WI38 (cell line): Measurements from ENCODE around the gene RAI14.

Source experiments
- H3K4me3 ChIP-seq: 2 replicates; pipeline ENCODE4 v1.5.1; 2011; ENCODE audit warnings: low read depth, mild to moderate bottlenecking, control low read depth, low read length
- CTCF ChIP-seq: IDR thresholded peaks from 2 replicates; pipeline ENCODE4 v1.5.1; 2012; ENCODE audit warnings: low read depth, mild to moderate bottlenecking, control low read depth, low read length

Gene RAI14

GRCh38 chr5:34648039-34648839 lies 7.9 kb upstream of the RAI14 start:
- no peak for TF ChIP-seq CTCF
- no peak overlapping the region for H3K4me3 ChIP-seq

- H3K4me3 ChIP-seq = no peak overlapping the region
- TF ChIP-seq CTCF = no peak
Measured at GRCh38 chr5:34648840-34649158, 7.3 kb upstream of the RAI14 start.

GRCh38 chr5:34651791-34652190 lies 4.3 kb upstream of the RAI14 start:
- H3K4me3 ChIP-seq = no peak overlapping the region
- no peak for TF ChIP-seq CTCF

- TF ChIP-seq CTCF = no peak
- H3K4me3 ChIP-seq = no peak overlapping the region
Measured at GRCh38 chr5:34652466-34652865, 3.7 kb upstream of the RAI14 start.

GRCh38 chr5:34652914-34653313 lies 3.2 kb upstream of the RAI14 start:
- no peak for TF ChIP-seq CTCF
- no peak overlapping the region for H3K4me3 ChIP-seq

- no peak overlapping the region for H3K4me3 ChIP-seq
- no peak for TF ChIP-seq CTCF
Measured at GRCh38 chr5:34653708-34654107, 2.4 kb upstream of the RAI14 start.

GRCh38 chr5:34655354-34655991 lies 655 bp upstream of the RAI14 start:
- TF ChIP-seq CTCF = no peak
- H3K4me3 ChIP-seq = peak overlapping the region; percentile 99
